ENCODE measurements around the gene MED25.

DNA sequence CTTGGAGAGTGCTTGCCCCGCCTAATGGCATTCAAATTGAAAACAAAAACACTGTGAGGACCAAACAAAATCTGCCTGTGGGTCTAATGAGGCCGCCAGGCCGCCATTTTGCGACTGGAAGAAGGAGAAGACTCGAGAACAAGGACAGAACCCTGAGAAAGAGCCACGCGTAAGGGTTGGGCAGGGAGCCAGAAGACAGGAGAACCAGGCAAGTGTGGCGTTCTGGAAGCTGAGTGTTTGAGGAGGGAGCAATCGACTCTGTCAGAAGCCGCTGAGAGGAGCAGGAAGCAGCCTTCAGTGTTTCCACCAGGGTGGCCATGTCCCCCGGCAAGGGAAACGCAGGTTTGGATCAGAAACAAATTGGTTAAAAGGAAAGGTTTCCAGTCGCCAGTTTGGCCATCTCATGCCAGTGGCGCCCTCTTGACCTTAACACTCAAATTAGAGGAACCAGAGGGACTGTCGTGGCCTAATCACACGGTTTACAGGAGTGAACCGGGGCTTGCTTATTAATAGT is 22.7 kb downstream of the MED25 start:
- TF ChIP-seq, protein P1, sequence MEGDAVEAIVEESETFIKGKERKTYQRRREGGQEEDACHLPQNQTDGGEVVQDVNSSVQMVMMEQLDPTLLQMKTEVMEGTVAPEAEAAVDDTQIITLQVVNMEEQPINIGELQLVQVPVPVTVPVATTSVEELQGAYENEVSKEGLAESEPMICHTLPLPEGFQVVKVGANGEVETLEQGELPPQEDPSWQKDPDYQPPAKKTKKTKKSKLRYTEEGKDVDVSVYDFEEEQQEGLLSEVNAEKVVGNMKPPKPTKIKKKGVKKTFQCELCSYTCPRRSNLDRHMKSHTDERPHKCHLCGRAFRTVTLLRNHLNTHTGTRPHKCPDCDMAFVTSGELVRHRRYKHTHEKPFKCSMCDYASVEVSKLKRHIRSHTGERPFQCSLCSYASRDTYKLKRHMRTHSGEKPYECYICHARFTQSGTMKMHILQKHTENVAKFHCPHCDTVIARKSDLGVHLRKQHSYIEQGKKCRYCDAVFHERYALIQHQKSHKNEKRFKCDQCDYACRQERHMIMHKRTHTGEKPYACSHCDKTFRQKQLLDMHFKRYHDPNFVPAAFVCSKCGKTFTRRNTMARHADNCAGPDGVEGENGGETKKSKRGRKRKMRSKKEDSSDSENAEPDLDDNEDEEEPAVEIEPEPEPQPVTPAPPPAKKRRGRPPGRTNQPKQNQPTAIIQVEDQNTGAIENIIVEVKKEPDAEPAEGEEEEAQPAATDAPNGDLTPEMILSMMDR (IDR thresholded peaks at IDR 0.05) = no peak
- TF ChIP-seq POLR2A (IDR thresholded peaks at IDR 0.05) = no peak
